ENCODE results near the gene TBCA.
A peak's percentile ranks its signal among the peaks of the same experiment; 100 is the strongest.

- no peak for TF ChIP-seq CTCF (conservative IDR thresholded peaks at IDR 0.05; ENCODE audit: low read depth in 2 of 2)
- no peak for TF ChIP-seq ETS1 (IDR thresholded peaks at IDR 0.05)
- peak; percentile 94 for TF ChIP-seq POLR2AphosphoS5 (IDR thresholded peaks at IDR 0.05; ENCODE audit: low read depth)
- no peak for TF ChIP-seq ZNF462 (CRISPR knock-in tag; IDR thresholded peaks at IDR 0.05)
- no peak for TF ChIP-seq ZNF114 (CRISPR knock-in tag; IDR thresholded peaks at IDR 0.05)
- TF ChIP-seq EZH2 (IDR thresholded peaks at IDR 0.05; ENCODE audit: low read depth, unreplicated experiment), result no peak
- TF ChIP-seq EZH2phosphoT487 (IDR thresholded peaks at IDR 0.05; ENCODE audit: unreplicated experiment), result no peak
- TF ChIP-seq JUNB (IDR thresholded peaks at IDR 0.05; ENCODE audit: unreplicated experiment), result no peak
- TF ChIP-seq NANOG (IDR thresholded peaks at IDR 0.05; ENCODE audit: borderline replicate concordance), result no peak
- TF ChIP-seq CREB1 (CRISPR knock-in tag; IDR thresholded peaks at IDR 0.05; ENCODE audit: low read depth), result peak; percentile 27
- TF ChIP-seq REST (IDR thresholded peaks at IDR 0.05; ENCODE audit: unreplicated experiment), result no peak
- no peak for TF ChIP-seq ZNF331 (CRISPR knock-in tag; IDR thresholded peaks at IDR 0.05; ENCODE audit: low read depth)
- no peak for TF ChIP-seq STAT1 (IDR thresholded peaks at IDR 0.05; ENCODE audit: unreplicated experiment)
Measured at GRCh38 chr5:77775790-77776553, at the start of gene TBCA.
